ENCODE results near the gene DNAJC6.
"Not testable (repeated sequence)": the region's sequence is repeated elsewhere in the genome, so short reads cannot be mapped to it uniquely, and the experiment has no call there.

DNAJC6 gene

DNA sequence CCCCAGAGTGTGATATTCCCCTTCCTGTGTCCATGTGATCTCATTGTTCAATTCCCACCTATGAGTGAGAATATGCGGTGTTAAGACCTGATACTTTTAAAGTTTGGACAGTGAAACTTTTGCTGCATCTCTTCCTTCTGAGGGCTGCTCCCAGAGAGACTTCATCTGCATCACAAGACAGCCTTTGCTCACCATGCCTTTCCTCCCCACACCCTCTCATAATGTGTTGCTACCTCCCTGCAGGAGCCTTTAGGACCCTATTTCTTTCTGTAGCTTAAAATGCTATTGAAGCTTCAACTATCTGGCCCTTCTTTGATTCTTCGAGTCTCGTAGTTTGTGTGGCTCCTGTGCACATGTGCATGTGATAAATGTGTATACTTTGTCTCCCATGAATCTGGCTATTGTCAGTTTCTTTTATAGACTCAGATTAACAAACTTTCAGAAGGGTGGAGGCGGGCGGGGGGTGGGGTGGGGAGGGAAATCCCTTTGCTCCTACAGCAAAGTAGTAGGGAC, 134.8 kb downstream of the DNAJC6 start:
- H3K9ac ChIP-seq (ENCODE audit: low read length) = no peak overlapping the region

DNA sequence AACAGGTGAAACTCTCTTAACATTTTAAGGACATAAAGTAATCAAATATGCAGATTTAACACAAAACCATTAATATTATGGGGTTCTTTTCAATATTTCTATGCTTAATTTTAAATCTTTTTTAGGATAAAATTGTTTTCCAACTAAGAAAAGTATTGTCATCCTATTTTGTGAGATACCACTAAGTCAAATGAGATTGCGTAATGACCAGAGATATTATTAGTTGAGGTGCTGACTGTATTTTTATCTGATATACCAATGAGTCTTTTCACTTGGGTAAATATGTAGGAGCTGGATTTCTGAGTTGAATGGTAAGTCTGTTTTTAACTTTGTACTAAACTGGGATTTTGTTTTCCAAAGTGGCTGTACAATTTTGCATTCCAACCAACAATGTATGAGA, 136.5 kb downstream of the DNAJC6 start:
- no peak overlapping the region for H3K4me3 ChIP-seq (ENCODE audit: low read length)
- no peaks in the 10 kb centered on the region for H3K9me3 ChIP-seq (ENCODE audit: control insufficient read depth, low read length)
- no peaks in the 10 kb centered on the region for H3K36me3 ChIP-seq (ENCODE audit: control insufficient read depth, insufficient read depth, low read length)
- H3K4me1 ChIP-seq (ENCODE audit: control insufficient read depth, insufficient read depth, low read length) = no peaks in the 10 kb centered on the region
- no peak overlapping the region for H3K9ac ChIP-seq (ENCODE audit: low read length)
- H3K27me3 ChIP-seq (ENCODE audit: control insufficient read depth, insufficient read depth, low read length) = no peaks in the 10 kb centered on the region

More for the DNA sequence above, 134.8 kb downstream of the DNAJC6 start:
- no peaks in the 10 kb centered on the region for H3K36me3 ChIP-seq (ENCODE audit: control insufficient read depth, insufficient read depth, low read length)
- no peaks in the 10 kb centered on the region for H3K9me3 ChIP-seq (ENCODE audit: control insufficient read depth, low read length)
- H3K4me3 ChIP-seq (ENCODE audit: low read length) = no peak overlapping the region
- H3K4me1 ChIP-seq (ENCODE audit: control insufficient read depth, insufficient read depth, low read length) = no peaks in the 10 kb centered on the region
- H3K27me3 ChIP-seq (ENCODE audit: control insufficient read depth, insufficient read depth, low read length) = no peaks in the 10 kb centered on the region

DNA sequence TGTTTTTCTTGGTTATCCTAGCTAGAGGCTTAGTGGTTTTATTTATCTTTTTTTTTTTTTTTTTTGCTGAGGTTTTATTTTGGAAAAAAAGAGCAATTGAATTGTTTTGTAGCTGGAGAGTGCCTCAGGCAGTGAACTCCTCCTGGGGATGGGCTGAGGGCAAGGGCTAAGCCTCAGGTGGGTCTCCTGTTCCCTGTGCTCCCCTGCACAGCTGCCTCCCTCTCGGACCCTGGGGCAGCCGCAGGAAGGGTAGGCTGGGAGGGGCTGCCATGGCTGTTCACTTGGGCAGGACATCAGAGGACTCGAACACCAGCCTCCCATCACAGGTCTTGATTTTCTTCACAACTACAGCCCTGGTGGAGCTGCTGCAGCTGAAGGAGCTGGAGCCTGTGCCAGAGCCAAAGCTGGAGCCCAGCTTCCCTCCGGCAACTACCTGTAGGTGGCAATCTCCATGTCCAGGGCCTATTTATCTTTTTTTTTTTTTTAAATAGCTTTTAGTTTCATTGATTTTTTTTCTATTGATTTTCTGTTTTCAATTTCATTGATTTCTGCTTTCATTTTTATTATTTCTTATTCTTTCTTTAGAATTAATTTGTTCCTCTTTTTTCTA, 140.0 kb downstream of the DNAJC6 start:
- Histone ChIP-seq H3K27me3 (ENCODE audit: control insufficient read depth, insufficient read depth, low read length) (no peaks in the 10 kb centered on the region), H3K4me3 (ENCODE audit: low read length) (no peak overlapping the region), H3K9ac (ENCODE audit: low read length) (no peak overlapping the region), H3K4me1 (ENCODE audit: control insufficient read depth, insufficient read depth, low read length) (no peaks in the 10 kb centered on the region), H3K36me3 (ENCODE audit: control insufficient read depth, insufficient read depth, low read length) (no peaks in the 10 kb centered on the region), H3K9me3 (ENCODE audit: control insufficient read depth, low read length) (no peaks in the 10 kb centered on the region)

DNA sequence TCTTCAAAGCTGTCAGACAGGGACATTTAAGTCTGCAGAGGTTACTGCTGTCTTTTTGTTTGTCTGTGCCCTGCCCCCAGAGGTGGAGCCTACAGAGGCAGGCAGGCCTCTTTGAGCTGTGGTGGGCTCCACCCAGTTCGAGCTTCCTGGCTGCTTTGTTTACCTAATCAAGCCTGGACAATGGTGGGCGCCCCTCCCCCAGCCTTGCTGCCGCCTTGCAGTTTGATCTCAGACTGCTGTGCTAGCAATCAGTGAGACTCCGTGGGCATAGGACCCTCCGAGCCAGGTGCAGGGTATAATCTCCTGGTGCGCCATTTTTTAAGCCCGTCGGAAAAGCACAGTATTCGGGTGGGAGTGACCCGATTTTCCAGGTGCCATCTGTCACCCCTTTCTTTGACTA, 146.3 kb downstream of the DNAJC6 start:
- not testable (repeated sequence) for H3K9me3 ChIP-seq (ENCODE audit: control insufficient read depth, low read length); H3K36me3 ChIP-seq (ENCODE audit: control insufficient read depth, insufficient read depth, low read length); H3K4me3 ChIP-seq (ENCODE audit: low read length); H3K27me3 ChIP-seq (ENCODE audit: control insufficient read depth, insufficient read depth, low read length); H3K9ac ChIP-seq (ENCODE audit: low read length); H3K4me1 ChIP-seq (ENCODE audit: control insufficient read depth, insufficient read depth, low read length)

DNA sequence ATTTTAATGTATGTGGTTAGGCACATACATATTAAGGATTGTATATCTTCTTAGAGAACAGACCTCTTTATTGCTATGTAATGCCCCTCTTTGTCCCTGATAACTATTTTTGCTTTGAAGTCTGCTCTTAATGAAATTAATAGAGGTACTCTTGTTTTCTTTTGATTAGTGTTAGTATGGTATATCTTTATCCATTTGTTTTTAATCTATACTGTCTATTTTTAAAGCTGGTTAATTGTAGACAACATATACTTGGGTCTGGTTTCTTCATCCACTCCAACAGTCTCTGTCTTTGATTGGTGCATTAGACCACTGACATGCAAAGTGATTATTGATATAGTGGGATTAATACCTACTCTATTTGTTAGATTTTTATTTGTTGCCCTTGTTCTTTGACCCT, 147.1 kb downstream of the DNAJC6 start:
- H3K4me1 ChIP-seq (ENCODE audit: control insufficient read depth, insufficient read depth, low read length) = no peaks in the 10 kb centered on the region
- H3K36me3 ChIP-seq (ENCODE audit: control insufficient read depth, insufficient read depth, low read length) = no peaks in the 10 kb centered on the region
- no peaks in the 10 kb centered on the region for H3K9me3 ChIP-seq (ENCODE audit: control insufficient read depth, low read length)
- no peaks in the 10 kb centered on the region for H3K27me3 ChIP-seq (ENCODE audit: control insufficient read depth, insufficient read depth, low read length)
- H3K4me3 ChIP-seq (ENCODE audit: low read length) = no peak overlapping the region
- no peak overlapping the region for H3K9ac ChIP-seq (ENCODE audit: low read length)

DNA sequence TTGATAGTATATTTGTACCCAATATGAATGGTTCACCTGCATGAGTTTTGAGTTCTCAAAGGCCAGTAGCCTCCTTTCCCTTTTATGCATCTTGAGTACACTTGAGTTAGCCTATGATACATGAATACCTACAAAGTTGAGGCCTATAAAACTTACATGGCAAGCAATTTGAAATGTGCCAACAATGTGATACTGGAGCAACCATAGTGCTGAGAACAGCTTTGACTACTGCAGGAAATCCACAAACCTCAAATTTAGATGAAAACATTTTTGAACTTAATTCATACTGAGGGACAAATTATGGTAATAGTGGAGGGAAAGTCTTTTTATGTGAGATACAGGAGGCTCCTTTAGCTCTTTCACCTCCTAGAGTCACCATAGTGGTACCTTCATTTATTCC, 148.5 kb downstream of the DNAJC6 start:
- H3K9me3 ChIP-seq (ENCODE audit: control insufficient read depth, low read length) = no peaks in the 10 kb centered on the region
- H3K27me3 ChIP-seq (ENCODE audit: control insufficient read depth, insufficient read depth, low read length) = no peaks in the 10 kb centered on the region
- H3K4me1 ChIP-seq (ENCODE audit: control insufficient read depth, insufficient read depth, low read length) = no peaks in the 10 kb centered on the region
- H3K4me3 ChIP-seq (ENCODE audit: low read length) = no peak overlapping the region
- H3K9ac ChIP-seq (ENCODE audit: low read length) = no peak overlapping the region
- no peaks in the 10 kb centered on the region for H3K36me3 ChIP-seq (ENCODE audit: control insufficient read depth, insufficient read depth, low read length)

DNA sequence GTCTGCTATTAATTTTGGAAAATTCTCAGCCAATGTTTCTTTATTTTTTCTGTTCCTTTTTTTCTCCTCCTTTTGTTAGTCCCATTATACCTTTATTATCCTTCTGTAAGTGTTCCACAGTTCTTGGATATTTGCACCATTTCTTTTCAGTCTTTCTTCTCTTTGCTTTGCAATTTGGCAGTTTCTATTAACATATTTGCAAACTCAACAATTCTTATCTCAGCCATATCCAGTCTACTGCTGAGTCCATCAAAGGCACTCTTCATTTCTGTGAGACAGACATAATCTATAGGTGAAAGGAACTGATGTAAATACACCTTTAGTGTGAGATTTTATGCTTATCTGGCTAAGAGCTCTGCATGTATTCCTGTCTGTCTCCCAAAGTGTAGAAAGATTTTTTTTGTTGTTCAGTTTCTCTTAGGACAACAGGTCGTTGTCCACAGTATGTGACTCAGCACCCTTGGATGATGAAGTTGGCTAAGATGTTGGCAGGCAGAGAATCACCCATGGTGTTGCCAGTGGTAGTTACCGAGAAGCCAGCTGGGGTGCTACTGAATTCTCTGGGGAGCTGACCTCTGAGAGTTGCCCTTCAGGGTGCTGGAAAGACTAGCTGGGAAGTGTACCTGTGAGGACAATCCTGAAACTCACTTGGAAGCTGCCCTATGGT, 149.5 kb downstream of the DNAJC6 start:
- no peaks in the 10 kb centered on the region for H3K9me3 ChIP-seq (ENCODE audit: control insufficient read depth, low read length)
- no peak overlapping the region for H3K4me3 ChIP-seq (ENCODE audit: low read length)
- no peak overlapping the region for H3K9ac ChIP-seq (ENCODE audit: low read length)

DNA sequence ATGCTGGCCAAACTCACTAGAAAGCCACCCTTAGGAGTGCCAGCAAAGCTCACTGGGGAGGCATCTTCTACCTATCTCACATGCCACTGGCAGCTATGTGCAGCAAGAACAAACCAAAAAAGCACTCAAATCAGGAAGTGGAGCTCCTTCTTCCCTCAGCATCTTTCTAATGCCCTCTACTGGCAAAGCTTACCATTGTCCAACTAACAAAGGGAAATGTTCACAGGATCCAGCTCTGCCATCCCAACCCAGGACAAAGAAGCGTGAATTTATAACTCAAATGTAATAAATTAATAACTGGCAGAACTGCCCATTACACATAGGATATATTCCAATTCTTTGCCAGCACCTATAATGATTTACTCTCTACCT, 150.0 kb downstream of the DNAJC6 start:
- Histone ChIP-seq H3K36me3 (ENCODE audit: control insufficient read depth, insufficient read depth, low read length) (no peaks in the 10 kb centered on the region), H3K27me3 (ENCODE audit: control insufficient read depth, insufficient read depth, low read length) (no peaks in the 10 kb centered on the region), H3K9me3 (ENCODE audit: control insufficient read depth, low read length) (no peaks in the 10 kb centered on the region), H3K9ac (ENCODE audit: low read length) (no peak overlapping the region), H3K4me1 (ENCODE audit: control insufficient read depth, insufficient read depth, low read length) (no peaks in the 10 kb centered on the region), H3K4me3 (ENCODE audit: low read length) (no peak overlapping the region)

More for the DNA sequence above, 149.5 kb downstream of the DNAJC6 start:
- H3K36me3 ChIP-seq (ENCODE audit: control insufficient read depth, insufficient read depth, low read length) = no peaks in the 10 kb centered on the region
- H3K27me3 ChIP-seq (ENCODE audit: control insufficient read depth, insufficient read depth, low read length) = no peaks in the 10 kb centered on the region
- H3K4me1 ChIP-seq (ENCODE audit: control insufficient read depth, insufficient read depth, low read length) = no peaks in the 10 kb centered on the region
